MV-4-11 (cell line): Measurements from ENCODE around the gene VPS11.

Source experiments
- DNase-seq: peaks from one replicate; lab custom pipeline; 2025; lab: John Stamatoyannopoulos, UW

VPS11 gene

GRCh38 chr11:119081682-119082260 lies 14.2 kb downstream of the VPS11 start:
- DNase-seq = no peak

GRCh38 chr11:119084663-119085436 lies 17.2 kb downstream of the VPS11 start, which contains the start of gene HMBS:
HMBS (plus strand) TSS chr11:119084881; CDS start chr11:119085034, 153 bp downstream.
- DNase-seq = peak; percentile 95

DNA sequence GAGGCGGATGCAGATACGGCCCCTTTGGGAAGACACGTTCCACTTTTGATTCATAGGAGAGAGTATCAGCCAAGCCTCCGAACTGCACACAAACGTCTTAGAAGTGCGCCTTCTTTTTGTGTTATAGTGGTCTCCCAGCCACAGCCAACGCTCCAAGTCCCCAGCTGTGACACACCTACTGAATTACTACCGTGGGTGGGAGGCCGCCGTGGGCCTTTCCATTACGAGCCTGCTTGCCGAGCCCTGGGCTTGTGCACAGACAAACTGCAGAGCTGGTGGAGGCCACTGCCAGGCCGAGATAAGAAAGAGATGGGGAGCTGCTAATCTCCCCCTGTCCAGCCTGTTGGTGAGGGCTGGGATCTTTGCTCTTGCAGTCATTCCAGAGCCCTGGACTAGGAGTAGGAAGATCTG lies 17.8 kb downstream of the VPS11 start:
- DNase-seq = no peak

- no peak for DNase-seq
Observed at GRCh38 chr11:119087123-119087522, 19.5 kb downstream of the VPS11 start.

GRCh38 chr11:119087747-119088241 lies 20.2 kb downstream of the VPS11 start:
- DNase-seq = no peak

- no peak for DNase-seq
Observed at GRCh38 chr11:119088406-119088805, 20.8 kb downstream of the VPS11 start.

GRCh38 chr11:119089319-119089718 lies 21.7 kb downstream of the VPS11 start:
- no peak for DNase-seq

GRCh38 chr11:119091178-119091577 lies 23.6 kb downstream of the VPS11 start:
- DNase-seq = no peak

DNA sequence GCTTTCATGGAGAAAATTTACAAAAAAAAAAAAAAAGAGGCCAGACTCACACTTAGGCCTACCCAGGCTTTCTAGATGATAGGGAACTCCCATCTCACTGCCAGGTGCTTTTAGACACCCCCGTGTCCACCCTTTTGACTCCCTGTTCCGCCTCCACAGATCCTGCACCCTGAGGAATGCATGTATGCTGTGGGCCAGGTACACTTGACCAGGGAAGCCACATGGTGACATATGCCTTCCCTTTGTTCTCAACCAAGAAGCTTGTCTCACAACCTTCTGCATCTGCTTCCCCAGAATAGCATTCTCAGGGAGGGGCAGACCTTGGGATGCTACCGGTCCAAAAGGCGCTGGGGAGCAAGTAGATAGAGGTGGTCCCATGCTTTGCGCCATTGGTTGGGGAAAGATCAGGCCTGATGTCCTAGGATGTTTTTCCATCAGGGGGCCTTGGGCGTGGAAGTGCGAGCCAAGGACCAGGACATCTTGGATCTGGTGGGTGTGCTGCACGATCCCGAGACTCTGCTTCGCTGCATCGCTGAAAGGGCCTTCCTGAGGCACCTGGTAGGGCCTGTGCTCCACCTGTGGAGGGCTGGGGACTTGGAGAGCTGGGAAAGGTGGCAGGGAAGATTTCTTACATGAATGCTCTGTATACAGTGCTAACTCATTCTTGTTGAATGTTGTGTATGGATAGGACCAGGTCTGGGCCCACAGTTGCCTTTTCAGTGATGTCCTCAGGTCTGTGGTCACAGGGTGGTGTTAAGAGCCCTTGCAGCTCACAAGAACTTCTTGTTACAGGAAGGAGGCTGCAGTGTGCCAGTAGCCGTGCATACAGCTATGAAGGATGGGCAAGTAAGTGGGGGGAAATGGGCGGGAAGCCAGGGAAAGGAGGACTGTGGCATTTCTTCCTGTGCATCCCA lies 24.6 kb downstream of the VPS11 start:
- peak; percentile 11 for DNase-seq

DNA sequence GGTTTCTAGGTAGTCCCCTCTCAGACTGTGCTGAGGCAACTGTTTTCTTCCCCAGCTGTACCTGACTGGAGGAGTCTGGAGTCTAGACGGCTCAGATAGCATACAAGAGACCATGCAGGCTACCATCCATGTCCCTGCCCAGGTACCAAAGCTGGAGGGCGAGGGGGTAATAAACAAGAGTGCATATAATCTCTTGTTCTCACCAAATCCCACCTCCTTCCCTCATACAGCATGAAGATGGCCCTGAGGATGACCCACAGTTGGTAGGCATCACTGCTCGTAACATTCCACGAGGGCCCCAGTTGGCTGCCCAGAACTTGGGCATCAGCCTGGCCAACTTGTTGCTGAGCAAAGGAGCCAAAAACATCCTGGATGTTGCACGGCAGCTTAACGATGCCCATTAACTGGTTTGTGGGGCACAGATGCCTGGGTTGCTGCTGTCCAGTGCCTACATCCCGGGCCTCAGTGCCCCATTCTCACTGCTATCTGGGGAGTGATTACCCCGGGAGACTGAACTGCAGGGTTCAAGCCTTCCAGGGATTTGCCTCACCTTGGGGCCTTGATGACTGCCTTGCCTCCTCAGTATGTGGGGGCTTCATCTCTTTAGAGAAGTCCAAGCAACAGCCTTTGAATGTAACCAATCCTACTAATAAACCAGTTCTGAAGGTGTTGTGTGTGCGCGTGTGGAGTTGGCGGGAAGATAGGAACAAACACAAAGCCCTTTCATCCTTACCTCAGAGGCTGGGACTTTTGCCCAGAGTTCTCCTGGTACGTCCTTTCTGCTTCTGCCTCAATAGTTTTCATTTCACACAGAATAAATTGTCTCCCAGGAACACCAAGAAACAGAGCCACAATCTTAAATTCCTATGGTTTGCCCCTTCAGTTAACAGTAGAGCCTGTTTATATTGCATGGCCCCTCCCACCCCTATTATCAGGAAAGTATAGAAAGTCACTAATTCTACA lies 25.5 kb downstream of the VPS11 start:
- DNase-seq = no peak

- DNase-seq = no peak
Observed at GRCh38 chr11:119093942-119094815, 26.6 kb downstream of the VPS11 start.

GRCh38 chr11:119094816-119095065 lies 27.1 kb downstream of the VPS11 start:
- no peak for DNase-seq

DNA sequence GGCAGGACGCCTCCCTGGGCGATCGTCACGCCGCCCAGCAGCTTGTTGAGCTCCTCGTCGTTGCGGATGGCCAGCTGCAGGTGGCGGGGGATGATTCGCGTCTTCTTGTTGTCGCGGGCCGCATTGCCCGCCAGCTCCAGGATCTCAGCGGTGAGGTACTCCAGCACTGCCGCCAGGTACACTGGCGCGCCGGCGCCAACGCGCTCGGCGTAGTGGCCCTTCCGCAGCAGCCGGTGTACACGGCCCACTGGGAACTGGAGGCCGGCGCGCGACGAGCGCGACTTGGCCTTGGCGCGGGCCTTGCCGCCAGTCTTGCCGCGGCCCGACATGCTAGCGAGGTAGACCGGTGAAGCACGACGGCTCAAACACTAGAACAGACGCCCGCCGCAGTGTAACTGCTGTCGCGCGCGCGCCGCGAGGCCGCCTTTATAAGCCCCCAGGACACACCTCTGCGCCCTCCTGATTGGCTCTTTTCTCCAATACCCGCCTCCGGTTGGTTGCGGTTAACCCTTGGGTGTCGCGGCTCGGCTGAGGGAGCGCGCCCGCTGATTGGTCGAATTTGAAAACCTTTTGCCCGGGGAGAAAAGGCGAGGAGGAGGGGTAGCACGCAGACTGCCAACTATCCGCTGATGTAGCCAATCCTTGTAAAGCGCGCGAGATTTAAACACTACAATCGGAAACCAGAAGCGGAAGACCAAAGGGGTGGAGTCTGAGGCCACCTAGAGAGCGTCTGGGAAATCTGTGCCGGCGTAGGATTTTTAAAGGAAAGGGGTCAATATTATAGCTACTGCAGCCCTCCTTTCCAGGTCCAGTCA lies 27.7 kb downstream of the VPS11 start:
- DNase-seq = peak; percentile 100

GRCh38 chr11:119099711-119100110 lies 32.1 kb downstream of the VPS11 start:
- peak; percentile 73 for DNase-seq

DNA sequence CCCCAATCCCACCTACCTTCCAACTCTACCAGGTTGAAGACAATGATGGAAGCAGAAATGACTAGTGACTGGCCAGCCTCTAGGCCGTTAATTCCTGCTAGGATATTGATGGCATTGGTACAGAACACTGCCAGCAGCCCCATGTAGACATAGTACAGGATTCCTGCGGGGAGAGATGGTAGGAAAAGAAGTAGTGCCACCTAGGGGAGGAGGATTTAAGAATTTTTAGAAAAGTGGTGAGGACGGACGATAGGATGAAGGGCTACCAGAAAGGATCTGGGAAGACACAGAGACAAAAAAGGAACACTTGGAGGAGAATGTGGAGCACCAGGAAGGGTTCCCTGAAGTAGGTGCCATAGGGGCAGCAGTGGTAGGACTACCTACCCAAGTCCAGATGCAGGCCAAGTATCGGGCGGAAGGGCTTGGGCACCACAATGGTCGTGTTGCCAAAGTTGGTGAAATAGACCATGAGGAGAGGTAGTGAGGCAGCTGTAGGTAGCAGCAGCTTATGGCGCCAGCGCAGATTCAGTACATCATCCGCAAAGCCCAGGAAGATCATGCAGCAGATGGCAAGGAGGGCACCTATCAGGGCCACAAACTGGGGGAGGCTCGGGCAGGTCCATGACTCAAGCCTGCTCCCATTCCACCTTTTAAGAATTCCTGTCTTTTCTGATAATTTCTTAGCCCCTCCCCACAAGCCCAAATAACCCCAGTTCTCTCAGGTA lies 32.8 kb downstream of the VPS11 start:
- DNase-seq = peak; percentile 20

GRCh38 chr11:119100994-119101758 lies 33.6 kb downstream of the VPS11 start:
- no peak for DNase-seq

DNA sequence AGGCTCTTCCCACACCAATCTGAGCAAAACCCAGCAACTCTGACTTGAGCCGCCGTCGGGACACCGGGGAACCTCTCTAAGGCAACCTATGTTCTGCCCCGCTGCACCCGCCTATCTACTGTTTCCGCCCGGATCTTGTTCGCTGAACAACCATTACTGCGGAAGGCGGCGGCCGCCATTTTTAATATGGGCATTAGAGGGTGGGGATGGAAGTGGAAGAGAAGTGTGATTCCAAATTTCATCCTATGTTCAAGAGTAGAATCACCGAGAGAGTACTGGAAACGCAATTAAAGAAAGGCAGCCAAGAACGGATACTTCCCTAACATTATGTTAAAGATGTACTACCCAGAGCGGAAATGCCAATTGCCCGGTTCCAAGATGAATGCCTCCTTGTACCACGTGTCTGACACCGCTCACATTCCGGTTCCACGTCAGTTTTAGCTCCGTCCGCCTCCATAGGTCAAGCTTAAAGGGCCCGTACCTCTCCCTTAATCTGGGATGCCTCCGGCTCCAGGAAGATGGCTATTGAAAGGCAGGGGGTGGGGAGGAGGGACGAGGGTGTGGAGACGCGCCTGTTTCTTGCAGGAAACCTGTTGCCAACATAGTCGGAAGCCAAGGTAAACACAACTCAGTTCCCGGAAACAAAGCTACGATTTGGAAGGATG lies 34.3 kb downstream of the VPS11 start, which contains the start of gene DPAGT1:
DPAGT1 (minus strand) TSS at position 95 of the 665 bp plus-strand sequence. CDS start 198 bp downstream, outside the sequence.
- peak; percentile 93 for DNase-seq
